Erythroblast (primary cell): Measurements from ENCODE around the gene NFAT5.

Experiments used
- GATA1 ChIP-seq: IDR thresholded peaks from 2 replicates; pipeline ENCODE4 v1.6.1; 2011; ENCODE audit warnings: low read depth, mild to moderate bottlenecking, control low read depth, low read length, moderate library complexity
- POLR2A ChIP-seq: IDR thresholded peaks from 2 replicates; pipeline ENCODE4 v1.6.1; 2011; ENCODE audit warnings: mild to moderate bottlenecking, low read length

DNA sequence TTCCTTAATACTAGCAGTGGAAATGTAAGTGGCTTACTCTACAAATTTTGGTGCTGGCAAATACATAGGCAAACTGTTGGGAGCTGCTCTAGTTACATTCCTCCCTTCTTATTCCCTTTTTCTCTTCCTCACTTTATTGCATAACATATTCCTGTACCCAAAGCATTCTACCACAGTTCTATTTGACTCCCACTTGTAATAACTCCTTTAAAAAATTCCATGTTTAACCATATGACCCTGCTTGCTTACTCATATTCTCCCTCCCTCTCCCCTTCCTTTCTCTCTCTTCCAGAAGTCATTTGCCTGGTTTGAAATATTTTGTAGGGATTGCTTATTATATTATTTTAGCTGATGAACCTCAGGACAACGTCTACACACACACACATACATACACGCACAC is 137.9 kb downstream of the NFAT5 start:
- TF ChIP-seq POLR2A (no peak), GATA1 (no peak)
